ENCODE results near the gene STK32B. TPM values are rescaled to one million over a fixed set of nuclear protein-coding genes. Genes with fewer than 3 reads are reported as not detected.
"Not testable (repeated sequence)": the region's sequence is repeated elsewhere in the genome, so short reads cannot be mapped to it uniquely, and the experiment has no call there.

STK32B gene
- total RNA-seq, 1 experiment from 2014 or later, result 11.6 TPM

GRCh38 chr4:5168891-5169290 lies 117.6 kb downstream of the STK32B start:
- Histone ChIP-seq H3K27ac (ENCODE audit: low read length) (no peak overlapping the region), H3K4me3 (ENCODE audit: low read depth in 2 of 2, low read length in 2 of 2) (no peak overlapping the region), H3K9me3 (ENCODE audit: control insufficient read depth, insufficient read depth, low read depth, low read length) (no peaks in the 10 kb centered on the region), H3K27me3 (ENCODE audit: control insufficient read depth, insufficient read depth, low read length) (no peaks in the 10 kb centered on the region), H3K4me1 (ENCODE audit: control insufficient read depth, insufficient read depth, low read length) (no peaks in the 10 kb centered on the region), H3K36me3 (ENCODE audit: control insufficient read depth, insufficient read depth, low read length) (no peaks in the 10 kb centered on the region)
- no TSS peak for BruUV-seq (replicated peaks)
- ChIA-PET POLR2A (no interaction called here), CTCF (no interaction called here)
- in situ Hi-C loops (cut with HindIII; ENCODE audit: low pct_unique_long_range_greater_than_20kb, low sequenced_read_pairs) (no loop called here), intact Hi-C loops (cut with micrococcal nuclease; ENCODE audit: unreplicated experiment) (no loop called here)
- TF ChIP-seq SIN3A (IDR thresholded peaks at IDR 0.05; ENCODE audit: borderline replicate concordance, insufficient read depth, low read depth, low read length) (no peak), POLR2AphosphoS5 (IDR thresholded peaks at IDR 0.05; ENCODE audit: low read depth, low read length) (no peak), TCF7L2 (IDR thresholded peaks at IDR 0.05; ENCODE audit: low read depth, low read length) (no peak)
- DNase-seq (ENCODE audit: low read depth, low spot score), result no peak
- no peak for ATAC-seq

- H3K27me3 ChIP-seq (ENCODE audit: control insufficient read depth, insufficient read depth, low read length); DNase-seq (ENCODE audit: low read depth, low spot score); H3K4me1 ChIP-seq (ENCODE audit: control insufficient read depth, insufficient read depth, low read length); H3K27ac ChIP-seq (ENCODE audit: low read length); POLR2A ChIA-PET; intact Hi-C loops (cut with micrococcal nuclease; ENCODE audit: unreplicated experiment); H3K4me3 ChIP-seq (ENCODE audit: low read depth in 2 of 2, low read length in 2 of 2); BruUV-seq (replicated peaks); CTCF ChIA-PET; H3K36me3 ChIP-seq (ENCODE audit: control insufficient read depth, insufficient read depth, low read length); ATAC-seq; H3K9me3 ChIP-seq (ENCODE audit: control insufficient read depth, insufficient read depth, low read depth, low read length); in situ Hi-C loops (cut with HindIII; ENCODE audit: low pct_unique_long_range_greater_than_20kb, low sequenced_read_pairs): not testable (repeated sequence)
Observed at GRCh38 chr4:5175836-5176235, 124.6 kb downstream of the STK32B start.

- no peak for DNase-seq (ENCODE audit: low read depth, low spot score)
- Histone ChIP-seq H3K9me3 (ENCODE audit: control insufficient read depth, insufficient read depth, low read depth, low read length) (no peaks in the 10 kb centered on the region), H3K27me3 (ENCODE audit: control insufficient read depth, insufficient read depth, low read length) (no peaks in the 10 kb centered on the region), H3K4me1 (ENCODE audit: control insufficient read depth, insufficient read depth, low read length) (no peaks in the 10 kb centered on the region), H3K4me3 (ENCODE audit: low read depth in 2 of 2, low read length in 2 of 2) (no peak overlapping the region), H3K36me3 (ENCODE audit: control insufficient read depth, insufficient read depth, low read length) (no peaks in the 10 kb centered on the region), H3K27ac (ENCODE audit: low read length) (no peak overlapping the region)
- TF ChIP-seq SIN3A (IDR thresholded peaks at IDR 0.05; ENCODE audit: borderline replicate concordance, insufficient read depth, low read depth, low read length), result no peak
- no peak for TF ChIP-seq POLR2AphosphoS5 (IDR thresholded peaks at IDR 0.05; ENCODE audit: low read depth, low read length)
- TF ChIP-seq TCF7L2 (IDR thresholded peaks at IDR 0.05; ENCODE audit: low read depth, low read length), result no peak
- no peak for TF ChIP-seq REST (IDR thresholded peaks at IDR 0.05; ENCODE audit: insufficient read depth in 1 of 2, low read depth in 2 of 2, low read length in 1 of 2)
- no peak for TF ChIP-seq CTCF (IDR thresholded peaks at IDR 0.05)
- no peak for ATAC-seq
- ChIA-PET CTCF (no interaction called here), POLR2A (no interaction called here)
- BruUV-seq (replicated peaks), result no TSS peak
- in situ Hi-C loops (cut with HindIII; ENCODE audit: low pct_unique_long_range_greater_than_20kb, low sequenced_read_pairs), result no loop called here
- intact Hi-C loops (cut with micrococcal nuclease; ENCODE audit: unreplicated experiment), result no loop called here
Observed at GRCh38 chr4:5184606-5185005, 133.3 kb downstream of the STK32B start.

All from Panc1 (cell line).